HEK293T (cell line): Measurements from ENCODE around the gene LRRC75B.
A peak's percentile ranks its signal among the peaks of the same experiment; 100 is the strongest.

ENCODE experiments used
- ARNT ChIP-seq: fragments of 450-650 bp; IDR thresholded peaks from 2 replicates; pipeline ENCODE4 v1.6.1; 2017; ENCODE audit warnings: mild to moderate bottlenecking
- BHLHE40 ChIP-seq: fragments of 450-650 bp; IDR thresholded peaks from 2 replicates; pipeline ENCODE4 v1.6.1; 2016; ENCODE audit warnings: mild to moderate bottlenecking, moderate library complexity, borderline replicate concordance
- LEF1 ChIP-seq: fragments of 450-650 bp; IDR thresholded peaks from 2 replicates; pipeline ENCODE4 v1.6.1; 2017; ENCODE audit warnings: mild to moderate bottlenecking, borderline replicate concordance
- SP1 ChIP-seq: fragments of 450-650 bp; IDR thresholded peaks from 2 replicates; pipeline ENCODE4 v1.6.1; 2017
- SUZ12 ChIP-seq: fragments of 450-650 bp; IDR thresholded peaks from 2 replicates; pipeline ENCODE4 v1.6.1; 2016; ENCODE audit warnings: mild to moderate bottlenecking

- TF ChIP-seq SP1: no peak
- TF ChIP-seq SUZ12: no peak
- no peak for TF ChIP-seq LEF1
- 0 out of 2 replicates have a peak, but pooled peaks have one; percentile 23 for TF ChIP-seq ARNT
- no peak for TF ChIP-seq BHLHE40
Measured at GRCh38 chr22:24592851-24593558, at the start of gene LRRC75B.
